Measurements from ENCODE around the gene MRPL10.

The MRPL10 gene

DNA sequence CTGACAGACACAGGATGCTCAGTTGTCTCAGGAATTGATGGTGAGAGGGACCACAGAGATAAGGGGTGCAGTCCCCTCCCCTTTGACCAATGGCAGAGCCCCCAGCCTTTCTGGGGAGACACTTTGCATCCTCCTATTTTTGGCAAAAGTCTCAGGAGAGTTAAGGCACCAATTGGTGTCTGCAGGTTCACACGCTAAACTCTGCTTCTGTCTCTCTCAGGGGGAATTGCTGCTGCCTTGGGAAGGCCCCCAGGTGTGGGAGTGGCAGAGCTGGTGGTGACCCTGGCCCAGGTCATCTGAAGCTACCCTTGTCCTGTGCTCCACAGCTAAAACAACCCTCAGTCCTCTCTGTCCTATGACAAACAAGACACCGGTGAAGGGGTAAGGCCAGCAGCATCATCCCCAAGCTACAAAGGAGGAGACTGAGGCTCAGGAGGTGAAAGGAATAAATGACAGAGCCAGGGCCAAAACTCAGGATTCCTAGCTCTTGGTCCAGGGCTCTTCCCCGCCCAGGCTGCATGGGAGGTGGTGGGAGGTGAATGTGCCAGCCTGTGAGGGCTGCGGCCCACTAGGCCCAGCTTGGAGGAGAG lies 30.1 kb downstream of the MRPL10 start:
- no peak overlapping the region for H3K27ac ChIP-seq (ENCODE audit: extremely low read depth, low read depth, low read length)
- H3K4me1 ChIP-seq (ENCODE audit: control insufficient read depth, insufficient read depth, low read length) = no peaks in the 10 kb centered on the region
- H3K4me3 ChIP-seq (ENCODE audit: low read depth, low read length) = no peak overlapping the region
- TF ChIP-seq ZNF610 (tag by site-specific recombination; IDR thresholded peaks at IDR 0.05; ENCODE audit: borderline replicate concordance) (no peak), RBAK (tag by site-specific recombination; IDR thresholded peaks at IDR 0.05) (no peak), ZNF24 (tag by site-specific recombination; IDR thresholded peaks at IDR 0.05) (no peak), ZNF510 (tag by site-specific recombination; IDR thresholded peaks at IDR 0.05; ENCODE audit: insufficient replicate concordance) (no peak), ZNF791 (tag by site-specific recombination; IDR thresholded peaks at IDR 0.05) (no peak), KLF7 (tag by site-specific recombination; IDR thresholded peaks at IDR 0.05; ENCODE audit: borderline replicate concordance) (no peak), MZF1 (tag by site-specific recombination; IDR thresholded peaks at IDR 0.05; ENCODE audit: borderline replicate concordance) (no peak), ZNF155 (tag by site-specific recombination; IDR thresholded peaks at IDR 0.05) (no peak), ZBTB48 (tag by site-specific recombination; IDR thresholded peaks at IDR 0.05) (no peak), ZNF146 (tag by site-specific recombination; IDR thresholded peaks at IDR 0.05) (no peak), ZNF302 (tag by site-specific recombination; IDR thresholded peaks at IDR 0.05; ENCODE audit: low read depth) (no peak), ZNF350 (tag by site-specific recombination; IDR thresholded peaks at IDR 0.05) (no peak), ZBTB20 (tag by site-specific recombination; IDR thresholded peaks at IDR 0.05) (no peak)
- TF ChIP-seq, protein P1, sequence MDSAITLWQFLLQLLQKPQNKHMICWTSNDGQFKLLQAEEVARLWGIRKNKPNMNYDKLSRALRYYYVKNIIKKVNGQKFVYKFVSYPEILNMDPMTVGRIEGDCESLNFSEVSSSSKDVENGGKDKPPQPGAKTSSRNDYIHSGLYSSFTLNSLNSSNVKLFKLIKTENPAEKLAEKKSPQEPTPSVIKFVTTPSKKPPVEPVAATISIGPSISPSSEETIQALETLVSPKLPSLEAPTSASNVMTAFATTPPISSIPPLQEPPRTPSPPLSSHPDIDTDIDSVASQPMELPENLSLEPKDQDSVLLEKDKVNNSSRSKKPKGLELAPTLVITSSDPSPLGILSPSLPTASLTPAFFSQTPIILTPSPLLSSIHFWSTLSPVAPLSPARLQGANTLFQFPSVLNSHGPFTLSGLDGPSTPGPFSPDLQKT (IDR thresholded peaks at IDR 0.05; ENCODE audit: borderline replicate concordance, low read depth, low read length) = no peak
- TF ChIP-seq, protein P2, sequence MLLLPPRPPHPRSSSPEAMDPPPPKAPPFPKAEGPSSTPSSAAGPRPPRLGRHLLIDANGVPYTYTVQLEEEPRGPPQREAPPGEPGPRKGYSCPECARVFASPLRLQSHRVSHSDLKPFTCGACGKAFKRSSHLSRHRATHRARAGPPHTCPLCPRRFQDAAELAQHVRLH (tag by site-specific recombination; IDR thresholded peaks at IDR 0.05) = no peak
- TF ChIP-seq, protein P3, sequence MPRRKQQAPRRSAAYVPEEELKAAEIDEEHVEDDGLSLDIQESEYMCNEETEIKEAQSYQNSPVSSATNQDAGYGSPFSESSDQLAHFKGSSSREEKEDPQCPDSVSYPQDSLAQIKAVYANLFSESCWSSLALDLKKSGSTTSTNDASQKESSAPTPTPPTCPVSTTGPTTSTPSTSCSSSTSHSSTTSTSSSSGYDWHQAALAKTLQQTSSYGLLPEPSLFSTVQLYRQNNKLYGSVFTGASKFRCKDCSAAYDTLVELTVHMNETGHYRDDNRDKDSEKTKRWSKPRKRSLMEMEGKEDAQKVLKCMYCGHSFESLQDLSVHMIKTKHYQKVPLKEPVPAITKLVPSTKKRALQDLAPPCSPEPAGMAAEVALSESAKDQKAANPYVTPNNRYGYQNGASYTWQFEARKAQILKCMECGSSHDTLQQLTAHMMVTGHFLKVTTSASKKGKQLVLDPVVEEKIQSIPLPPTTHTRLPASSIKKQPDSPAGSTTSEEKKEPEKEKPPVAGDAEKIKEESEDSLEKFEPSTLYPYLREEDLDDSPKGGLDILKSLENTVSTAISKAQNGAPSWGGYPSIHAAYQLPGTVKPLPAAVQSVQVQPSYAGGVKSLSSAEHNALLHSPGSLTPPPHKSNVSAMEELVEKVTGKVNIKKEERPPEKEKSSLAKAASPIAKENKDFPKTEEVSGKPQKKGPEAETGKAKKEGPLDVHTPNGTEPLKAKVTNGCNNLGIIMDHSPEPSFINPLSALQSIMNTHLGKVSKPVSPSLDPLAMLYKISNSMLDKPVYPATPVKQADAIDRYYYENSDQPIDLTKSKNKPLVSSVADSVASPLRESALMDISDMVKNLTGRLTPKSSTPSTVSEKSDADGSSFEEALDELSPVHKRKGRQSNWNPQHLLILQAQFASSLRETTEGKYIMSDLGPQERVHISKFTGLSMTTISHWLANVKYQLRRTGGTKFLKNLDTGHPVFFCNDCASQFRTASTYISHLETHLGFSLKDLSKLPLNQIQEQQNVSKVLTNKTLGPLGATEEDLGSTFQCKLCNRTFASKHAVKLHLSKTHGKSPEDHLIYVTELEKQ (tag by site-specific recombination; IDR thresholded peaks at IDR 0.05; ENCODE audit: borderline replicate concordance) = no peak
- TF ChIP-seq, protein P4, sequence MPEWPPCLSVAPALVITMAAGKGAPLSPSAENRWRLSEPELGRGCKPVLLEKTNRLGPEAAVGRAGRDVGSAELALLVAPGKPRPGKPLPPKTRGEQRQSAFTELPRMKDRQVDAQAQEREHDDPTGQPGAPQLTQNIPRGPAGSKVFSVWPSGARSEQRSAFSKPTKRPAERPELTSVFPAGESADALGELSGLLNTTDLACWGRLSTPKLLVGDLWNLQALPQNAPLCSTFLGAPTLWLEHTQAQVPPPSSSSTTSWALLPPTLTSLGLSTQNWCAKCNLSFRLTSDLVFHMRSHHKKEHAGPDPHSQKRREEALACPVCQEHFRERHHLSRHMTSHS (tag by site-specific recombination; IDR thresholded peaks at IDR 0.05) = no peak
- TF ChIP-seq, protein P5, sequence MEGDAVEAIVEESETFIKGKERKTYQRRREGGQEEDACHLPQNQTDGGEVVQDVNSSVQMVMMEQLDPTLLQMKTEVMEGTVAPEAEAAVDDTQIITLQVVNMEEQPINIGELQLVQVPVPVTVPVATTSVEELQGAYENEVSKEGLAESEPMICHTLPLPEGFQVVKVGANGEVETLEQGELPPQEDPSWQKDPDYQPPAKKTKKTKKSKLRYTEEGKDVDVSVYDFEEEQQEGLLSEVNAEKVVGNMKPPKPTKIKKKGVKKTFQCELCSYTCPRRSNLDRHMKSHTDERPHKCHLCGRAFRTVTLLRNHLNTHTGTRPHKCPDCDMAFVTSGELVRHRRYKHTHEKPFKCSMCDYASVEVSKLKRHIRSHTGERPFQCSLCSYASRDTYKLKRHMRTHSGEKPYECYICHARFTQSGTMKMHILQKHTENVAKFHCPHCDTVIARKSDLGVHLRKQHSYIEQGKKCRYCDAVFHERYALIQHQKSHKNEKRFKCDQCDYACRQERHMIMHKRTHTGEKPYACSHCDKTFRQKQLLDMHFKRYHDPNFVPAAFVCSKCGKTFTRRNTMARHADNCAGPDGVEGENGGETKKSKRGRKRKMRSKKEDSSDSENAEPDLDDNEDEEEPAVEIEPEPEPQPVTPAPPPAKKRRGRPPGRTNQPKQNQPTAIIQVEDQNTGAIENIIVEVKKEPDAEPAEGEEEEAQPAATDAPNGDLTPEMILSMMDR (tag by site-specific recombination; IDR thresholded peaks at IDR 0.05) = no peak
- ChIA-PET CTCF (interaction anchor here (0.6 to 2.2 kb wide), 21 partner anchors 8 to 571 kb away, joined by 3 to 7 read pairs (median 4); partner anchors contain the start of genes OSBPL7 and TBX21), POLR2A (interaction anchor here (0.5 to 1.3 kb wide), 3 partner anchors 24 to 118 kb away, joined by 3 to 4 read pairs (median 3); partner anchors contain the start of genes LRRC46 and MRPL10)
- no peaks in the 10 kb centered on the region for H3K36me3 ChIP-seq (ENCODE audit: control insufficient read depth in 2 of 2, insufficient read depth in 1 of 2, low read length in 2 of 2)
- no peaks in the 10 kb centered on the region for H3K9me3 ChIP-seq (ENCODE audit: control insufficient read depth, insufficient read depth, low read depth, low read length)

All from HEK293 (cell line).